Epidermal melanocyte (primary cell): ENCODE results near the gene SCAANT1.

Source experiments
- DNase-seq: peaks from one replicate; pipeline ENCODE4 v3.0.0; 2011; ENCODE audit warnings: low spot score; ENCODE audit not compliant: insufficient read length

Gene SCAANT1

DNA sequence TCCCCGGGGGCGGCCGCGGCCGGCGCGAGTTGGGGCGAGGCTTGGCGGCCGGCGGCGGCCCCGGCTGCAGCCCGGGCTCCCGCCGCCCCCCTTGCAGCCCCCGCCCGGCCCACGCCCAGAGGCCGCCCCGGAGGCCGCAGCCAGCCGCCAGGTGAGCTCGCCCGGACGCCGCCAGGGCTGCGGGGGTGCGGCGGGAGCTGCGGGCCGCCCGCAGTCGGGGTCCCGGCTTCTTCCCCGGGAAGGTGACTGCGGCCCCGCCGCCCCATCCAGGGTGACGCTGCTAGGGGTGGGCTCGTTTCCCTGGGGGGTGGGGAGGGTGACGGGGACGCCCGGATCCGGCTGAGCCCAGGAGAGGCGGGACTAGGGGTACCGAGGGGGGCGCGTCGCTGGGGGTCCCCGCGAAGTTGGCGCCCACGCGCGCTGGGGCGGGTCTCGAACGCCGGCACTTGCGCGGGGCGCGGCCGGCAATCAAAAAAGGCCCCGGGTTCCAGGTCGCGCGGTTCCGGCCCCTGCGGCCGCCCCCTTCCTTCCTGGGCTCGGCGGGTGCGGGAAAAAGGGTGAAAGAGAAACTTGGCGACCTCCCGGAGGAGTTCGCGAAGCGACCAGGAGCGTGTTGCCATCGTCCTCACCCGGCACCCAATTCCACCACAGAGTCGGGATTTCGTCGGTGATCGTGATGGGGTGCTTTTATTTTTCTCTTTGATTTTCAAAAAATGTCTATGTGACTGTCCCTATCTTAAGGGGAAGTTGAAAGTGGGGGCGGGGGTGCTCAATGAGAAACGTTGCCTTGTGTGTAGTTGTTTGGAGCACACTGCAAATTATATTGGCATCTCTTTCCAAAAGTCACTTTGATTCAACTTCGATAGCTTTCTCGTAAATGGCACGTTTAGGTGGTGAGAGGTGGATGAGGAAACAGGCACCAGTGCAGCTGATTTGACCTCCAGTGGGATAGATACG lies 47.9 kb downstream of the SCAANT1 start:
- no peak for DNase-seq

DNA sequence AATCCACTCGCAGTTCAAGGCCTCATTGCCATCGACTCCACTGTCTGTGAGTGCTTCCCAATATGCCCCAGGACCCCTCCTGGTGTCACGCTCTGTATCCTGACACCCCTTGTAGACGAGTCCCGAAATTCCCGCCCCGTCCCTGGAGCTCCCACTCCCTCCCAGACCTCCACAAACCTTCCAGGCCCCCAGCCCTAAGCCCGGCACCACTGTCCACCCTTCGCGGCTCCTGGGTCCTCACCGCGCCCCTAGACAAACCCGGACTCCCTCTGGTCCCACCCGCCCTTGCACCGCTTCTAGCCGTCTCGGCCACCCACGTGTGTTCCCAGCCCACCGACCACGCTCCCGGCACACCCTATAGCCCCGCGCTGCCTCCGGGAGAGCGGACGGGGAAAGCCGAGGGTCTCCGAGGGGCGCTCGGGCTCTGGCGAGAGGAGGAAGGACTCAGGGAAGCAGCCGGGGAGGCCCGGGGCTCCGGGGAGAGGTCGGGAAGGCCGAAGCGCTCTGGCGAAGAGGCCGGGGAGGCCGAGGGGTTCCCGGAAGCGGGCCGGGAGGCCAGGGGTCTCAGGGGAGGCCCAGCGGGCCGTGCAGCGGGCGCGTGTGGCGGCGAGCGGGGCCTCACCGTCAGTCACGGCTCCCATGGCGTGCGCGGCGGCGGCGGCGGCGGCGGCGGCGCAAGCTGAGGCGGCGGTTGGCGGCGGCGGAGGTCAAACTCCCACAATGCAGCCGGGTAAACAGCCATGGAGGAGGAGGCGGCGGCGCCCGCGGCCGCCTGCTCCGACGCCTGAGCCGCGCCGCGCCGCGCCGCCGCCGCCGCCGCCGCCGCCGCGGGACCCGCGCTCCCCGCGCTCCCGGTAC lies 48.8 kb downstream of the SCAANT1 start, which contains the start of the genes ATXN7 and THOC7:
Gene ATXN7 (plus strand): TSS at position 718 of the 858 bp plus-strand sequence. CDS start 48,732 bp downstream, outside the sequence.
Gene THOC7 (minus strand): TSS at position 656 of the 858 bp plus-strand sequence. CDS start 15 bp downstream, at position 641.
- peak; percentile 61 for DNase-seq

DNA sequence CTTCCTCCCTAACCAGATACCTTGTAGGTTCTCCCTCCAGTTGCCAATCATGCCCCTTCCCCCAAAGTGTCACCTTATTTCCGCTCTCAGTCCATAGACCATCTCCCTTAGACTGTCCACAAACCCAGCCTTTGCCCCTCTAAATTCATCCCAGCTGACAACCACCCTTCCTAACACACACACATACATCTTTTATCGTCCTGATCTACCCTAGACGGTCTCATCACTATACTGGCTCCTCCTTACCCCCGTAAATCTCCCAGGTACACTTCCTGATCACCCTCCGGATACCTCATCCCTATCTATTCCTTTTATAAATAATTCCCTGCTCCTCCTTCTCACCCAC lies 49.4 kb downstream of the SCAANT1 start:
- no peak for DNase-seq
